ENCODE data around the gene DNAAF5.

- TF ChIP-seq, protein P1, sequence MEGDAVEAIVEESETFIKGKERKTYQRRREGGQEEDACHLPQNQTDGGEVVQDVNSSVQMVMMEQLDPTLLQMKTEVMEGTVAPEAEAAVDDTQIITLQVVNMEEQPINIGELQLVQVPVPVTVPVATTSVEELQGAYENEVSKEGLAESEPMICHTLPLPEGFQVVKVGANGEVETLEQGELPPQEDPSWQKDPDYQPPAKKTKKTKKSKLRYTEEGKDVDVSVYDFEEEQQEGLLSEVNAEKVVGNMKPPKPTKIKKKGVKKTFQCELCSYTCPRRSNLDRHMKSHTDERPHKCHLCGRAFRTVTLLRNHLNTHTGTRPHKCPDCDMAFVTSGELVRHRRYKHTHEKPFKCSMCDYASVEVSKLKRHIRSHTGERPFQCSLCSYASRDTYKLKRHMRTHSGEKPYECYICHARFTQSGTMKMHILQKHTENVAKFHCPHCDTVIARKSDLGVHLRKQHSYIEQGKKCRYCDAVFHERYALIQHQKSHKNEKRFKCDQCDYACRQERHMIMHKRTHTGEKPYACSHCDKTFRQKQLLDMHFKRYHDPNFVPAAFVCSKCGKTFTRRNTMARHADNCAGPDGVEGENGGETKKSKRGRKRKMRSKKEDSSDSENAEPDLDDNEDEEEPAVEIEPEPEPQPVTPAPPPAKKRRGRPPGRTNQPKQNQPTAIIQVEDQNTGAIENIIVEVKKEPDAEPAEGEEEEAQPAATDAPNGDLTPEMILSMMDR (IDR thresholded peaks at IDR 0.05): no peak
- no peak for TF ChIP-seq POLR2A (IDR thresholded peaks at IDR 0.05)
Measured at GRCh38 chr7:780516-780915, 54.0 kb downstream of the DNAAF5 start.
